GM12878 (cell line): ENCODE measurements around the gene DIP2C. TPM values are rescaled to one million over a fixed set of nuclear protein-coding genes. Genes with fewer than 3 reads are reported as not detected.

Source experiments
- ATAC-seq: fragments of 200-7000 bp; cut with Tn5 transposase; 3 replicates; pipeline ENCODE4 v1.9.1; 2020; ENCODE audit warnings: mild to moderate bottlenecking, moderate library complexity
- BruUV-seq: library from RNA; stranded (reverse); fragments of 400-500 nt; replicated peaks from 2 replicates; lab custom pipeline; 2021; lab: Mats Ljungman, UMichigan
- CTCF ChIA-PET: fragments of 300-600 bp; sonication (Branson Sonifier 250); formaldehyde crosslinking; extraction: SDS; loops from one replicate; lab custom pipeline; 2021; ENCODE audit warnings: inconsistent platforms; lab: Yijun Ruan, JAX
- POLR2A ChIA-PET: fragments of 350-600 bp; formaldehyde crosslinking; extraction: SDS; loops from one replicate; lab custom pipeline; 2021; ENCODE audit warnings: inconsistent platforms; lab: Charles Lee
- RAD21 ChIA-PET: fragments of 300-600 bp; sonication (Branson Sonifier 250); formaldehyde crosslinking; loops from one replicate; lab custom pipeline; 2023; ENCODE audit warnings: antibody characterized with exemption; ENCODE audit not compliant: unreplicated experiment; lab: Charles Lee
- SMC1A ChIA-PET: fragments of 300-600 bp; sonication (Branson Sonifier 250); formaldehyde crosslinking; loops from one replicate; lab custom pipeline; 2023; ENCODE audit not compliant: unreplicated experiment, uncharacterized antibody; lab: Charles Lee
- DNase-seq: peaks from one replicate; pipeline ENCODE4 v3.0.0-alpha.2; 2011; ENCODE audit warnings: low read depth, low spot score
- FAIRE-seq: peaks from 3 replicates; lab custom pipeline; 2011; peaks lifted over from hg19 to GRCh38; lab: Jason Lieb, UNC
- H2AFZ ChIP-seq: 2 replicates; pipeline ENCODE4 v1.6.0; 2011; ENCODE audit warnings: low read depth, low read length, control low read depth; ENCODE audit not compliant: control insufficient read depth
- H3K27ac ChIP-seq: 2 replicates; pipeline ENCODE4 v1.5.1; 2011; ENCODE audit warnings: control low read depth; ENCODE audit not compliant: control insufficient read depth, insufficient read depth
- H3K27me3 ChIP-seq, 2 experiments: replicated peaks in 1 of 2; 2 replicates each; pipeline versions ENCODE4 v1.6.0 to v1.6.1; 2011; ENCODE audit warnings: low read length in 1 of 2; ENCODE audit not compliant: control insufficient read depth in 2 of 2, insufficient read depth in 2 of 2
- H3K36me3 ChIP-seq, 2 experiments: 2 replicates each; pipeline ENCODE4 v1.5.1; 2011; ENCODE audit warnings: low read length in 1 of 2; ENCODE audit not compliant: control insufficient read depth in 2 of 2, insufficient read depth in 2 of 2
- H3K4me1 ChIP-seq: 2 replicates; pipeline ENCODE4 v1.6.1; 2011; ENCODE audit warnings: mild to moderate bottlenecking, low read length, moderate library complexity, mixed read lengths; ENCODE audit not compliant: control insufficient read depth, insufficient read depth
- H3K4me2 ChIP-seq: 2 replicates; pipeline ENCODE4 v1.6.0; 2011; ENCODE audit warnings: control low read depth; ENCODE audit not compliant: control insufficient read depth, insufficient read depth
- H3K4me3 ChIP-seq: fragments of 200-600 bp; sonication (generic); 2 replicates; pipeline ENCODE4 v1.5.1; 2016
- H3K79me2 ChIP-seq: 2 replicates; pipeline ENCODE4 v1.6.0; 2011; ENCODE audit warnings: low read length; ENCODE audit not compliant: control insufficient read depth, insufficient read depth
- H3K9ac ChIP-seq: 2 replicates; pipeline ENCODE4 v1.8.0; 2011; ENCODE audit warnings: low read length, control low read depth, mixed read lengths; ENCODE audit not compliant: control insufficient read depth, insufficient read depth
- H3K9me3 ChIP-seq: replicated peaks from 3 replicates; pipeline ENCODE4 v1.5.1; 2011; ENCODE audit warnings: mild to moderate bottlenecking, low read length; ENCODE audit not compliant: control insufficient read depth, insufficient read depth
- H4K20me1 ChIP-seq: 2 replicates; pipeline ENCODE4 v1.6.0; 2011; ENCODE audit not compliant: control insufficient read depth, insufficient read depth
- CEBPB ChIP-seq, 2 experiments: fragments of 150-350 bp in 1 of 2; IDR thresholded peaks; 2 replicates each; pipeline ENCODE4 v1.6.1; 2012 to 2014; ENCODE audit warnings: low read depth in 2 of 2, low read length in 2 of 2, borderline replicate concordance in 1 of 2, inconsistent platforms in 1 of 2
- DPF2 ChIP-seq: fragments of 450-650 bp; IDR thresholded peaks from 2 replicates; pipeline ENCODE4 v1.6.1; 2017; ENCODE audit warnings: mild to moderate bottlenecking
- ESRRA ChIP-seq: IDR thresholded peaks from 2 replicates; pipeline ENCODE4 v1.6.1; 2012; ENCODE audit warnings: mild to moderate bottlenecking, low read length, improper control_type of control experiment
- FOXM1 ChIP-seq: IDR thresholded peaks from 2 replicates; pipeline ENCODE4 v1.6.1; 2012; ENCODE audit warnings: low read depth, mild to moderate bottlenecking, inconsistent platforms, low read length, moderate library complexity
- POLR2AphosphoS2 ChIP-seq: IDR thresholded peaks from 2 replicates; pipeline ENCODE4 v1.6.1; 2011; ENCODE audit warnings: low read depth, mild to moderate bottlenecking, low read length, improper control_type of control experiment, moderate library complexity
- RAD51 ChIP-seq: fragments of 450-650 bp; IDR thresholded peaks from 2 replicates; pipeline ENCODE4 v1.6.1; 2016; ENCODE audit warnings: moderate library complexity, mild to moderate bottlenecking, inconsistent platforms
- RFX5 ChIP-seq: IDR thresholded peaks from 2 replicates; pipeline ENCODE4 v1.6.1; 2011; ENCODE audit warnings: low read depth, low read length, improper control_type of control experiment
- SMAD1 ChIP-seq: fragments of 450-650 bp; IDR thresholded peaks from 2 replicates; pipeline ENCODE4 v1.6.1; 2018; ENCODE audit warnings: mild to moderate bottlenecking, low read depth; ENCODE audit not compliant: partially characterized antibody
- SP1 ChIP-seq: IDR thresholded peaks from one replicate; pipeline ENCODE4 v1.6.1; 2011; ENCODE audit warnings: low read depth, low read length
- WGBS: methylation state at CpG from one replicate; pipeline ENCODE4 v1.1.6; 2016; ENCODE audit warnings: low lambda C conversion rate; ENCODE audit not compliant: insufficient replicate concordance, insufficient coverage; ENCODE audit errors: missing lambda C conversion rate; 5-methylcytosine and 5-hydroxymethylcytosine counted together
- in situ Hi-C: fragments of 300-500 bp; cut with MboI; formaldehyde crosslinking; loops from 9 replicates; pipeline ENCODE4 v1.14.3; 2018; ENCODE audit warnings: mixed read lengths
- intact Hi-C: fragments of 100-400 bp; cut with micrococcal nuclease; formaldehyde crosslinking; loops from one replicate; pipeline ENCODE4 v1.14.2; 2022; ENCODE audit not compliant: unreplicated experiment
- polyA plus RNA-seq, 11 experiments: library from polyadenylated mRNA; depleted of rRNA in 4 of 11; unstranded in 6 of 11; stranded (reverse) in 5 of 11; fragments of >200 nt; fragmentation: Nextera tagmentation in 4 of 11; fragmentation: Illumina TruSeq in 1 of 11; extraction: Ambion mirVana in 4 of 11; extraction: Trizol in 1 of 11; gene quantifications; 1 replicate in 1 of 11; 2 replicates in 10 of 11; pipeline versions ENCODE4 v1.2.1 to v1.2.3, GENCODE V29; 2011 to 2016; ENCODE audit warnings: inconsistent platforms in 2 of 11, missing spikeins in 2 of 11, low read depth in 1 of 11
- total RNA-seq, 4 experiments: library from RNA; depleted of rRNA in 3 of 4; stranded (reverse); fragments of >200 nt in 3 of 4; fragmentation: Illumina TruSeq in 1 of 4; extraction: Trizol in 1 of 4; gene quantifications; 2 replicates each; pipeline versions ENCODE4 v1.2.1 to v1.2.3, GENCODE V29; 2013 to 2021
- TF ChIP-seq, protein P1 (sequence below): fragments of 150-350 bp; IDR thresholded peaks from 2 replicates; pipeline ENCODE4 v1.6.1; 2014; ENCODE audit warnings: mild to moderate bottlenecking, low read depth, low read length
- TF ChIP-seq, protein P2 (sequence below): IDR thresholded peaks from 2 replicates; pipeline ENCODE4 v1.6.1; 2012; ENCODE audit warnings: low read depth, low read length, improper control_type of control experiment
- TF ChIP-seq, protein P3 (sequence below): fragments of 450-650 bp; formaldehyde crosslinking; IDR thresholded peaks from 2 replicates; pipeline ENCODE4 v1.5.0; 2022; ENCODE audit warnings: mild to moderate bottlenecking, missing genetic modification characterization
- TF ChIP-seq, protein P4 (sequence below): fragments of 450-650 bp; IDR thresholded peaks from 2 replicates; pipeline ENCODE4 v1.6.1; 2016; ENCODE audit warnings: mild to moderate bottlenecking

DIP2C gene
- total and polyA plus RNA-seq, 10 of the 15 experiments (the other 5 are each of a cell fraction or from before 2014, with no cell fraction given) = 0.01 to 0.10 (median 0.06) TPM

DNA sequence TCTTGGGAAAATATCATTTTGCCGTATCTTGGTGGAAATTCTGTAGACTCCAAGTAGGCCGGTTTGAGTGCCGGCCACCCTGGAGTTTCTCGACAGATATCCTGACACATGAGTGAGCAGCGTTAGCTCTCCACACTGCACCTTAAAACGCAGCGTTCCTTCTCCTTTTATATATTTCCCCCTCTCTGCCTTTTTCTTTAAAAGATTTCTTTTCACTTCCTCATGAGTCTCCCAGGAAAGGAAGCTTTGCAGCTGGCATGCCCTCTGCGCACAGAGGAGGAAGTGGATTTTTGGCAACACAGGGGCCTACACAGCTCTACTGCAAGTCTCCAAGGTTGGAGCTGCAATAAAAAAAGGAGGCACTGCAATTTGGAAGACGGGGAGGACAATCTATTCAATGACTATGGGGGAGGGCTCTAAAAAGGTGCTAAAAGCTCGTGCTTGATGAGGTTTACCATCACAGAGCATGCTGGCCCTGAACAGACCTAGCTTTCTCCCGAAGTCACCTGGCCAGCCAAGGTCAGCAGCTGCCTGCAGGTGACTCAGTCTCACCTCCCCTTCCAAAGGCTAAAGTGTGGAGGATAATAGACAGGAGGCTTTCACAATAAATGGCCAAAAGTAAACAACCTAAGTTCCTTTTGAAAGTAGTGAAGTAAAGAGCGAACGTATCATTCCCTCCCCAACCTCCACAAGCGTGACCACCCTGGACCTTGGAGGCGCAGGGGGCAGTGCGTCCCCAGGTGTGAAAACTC, 301.4 kb downstream of the DIP2C start:
- no peak for FAIRE-seq
- H3K9ac ChIP-seq = no peak overlapping the region
- TF ChIP-seq FOXM1 = no peak
- no peak for TF ChIP-seq DPF2
- no peak for TF ChIP-seq RFX5
- TF ChIP-seq, protein P1, sequence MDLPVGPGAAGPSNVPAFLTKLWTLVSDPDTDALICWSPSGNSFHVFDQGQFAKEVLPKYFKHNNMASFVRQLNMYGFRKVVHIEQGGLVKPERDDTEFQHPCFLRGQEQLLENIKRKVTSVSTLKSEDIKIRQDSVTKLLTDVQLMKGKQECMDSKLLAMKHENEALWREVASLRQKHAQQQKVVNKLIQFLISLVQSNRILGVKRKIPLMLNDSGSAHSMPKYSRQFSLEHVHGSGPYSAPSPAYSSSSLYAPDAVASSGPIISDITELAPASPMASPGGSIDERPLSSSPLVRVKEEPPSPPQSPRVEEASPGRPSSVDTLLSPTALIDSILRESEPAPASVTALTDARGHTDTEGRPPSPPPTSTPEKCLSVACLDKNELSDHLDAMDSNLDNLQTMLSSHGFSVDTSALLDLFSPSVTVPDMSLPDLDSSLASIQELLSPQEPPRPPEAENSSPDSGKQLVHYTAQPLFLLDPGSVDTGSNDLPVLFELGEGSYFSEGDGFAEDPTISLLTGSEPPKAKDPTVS = no peak
- no peak for TF ChIP-seq POLR2AphosphoS2
- no peak for TF ChIP-seq SMAD1
- no peak for TF ChIP-seq SP1
- no peak for TF ChIP-seq ESRRA
- TF ChIP-seq, protein P2, sequence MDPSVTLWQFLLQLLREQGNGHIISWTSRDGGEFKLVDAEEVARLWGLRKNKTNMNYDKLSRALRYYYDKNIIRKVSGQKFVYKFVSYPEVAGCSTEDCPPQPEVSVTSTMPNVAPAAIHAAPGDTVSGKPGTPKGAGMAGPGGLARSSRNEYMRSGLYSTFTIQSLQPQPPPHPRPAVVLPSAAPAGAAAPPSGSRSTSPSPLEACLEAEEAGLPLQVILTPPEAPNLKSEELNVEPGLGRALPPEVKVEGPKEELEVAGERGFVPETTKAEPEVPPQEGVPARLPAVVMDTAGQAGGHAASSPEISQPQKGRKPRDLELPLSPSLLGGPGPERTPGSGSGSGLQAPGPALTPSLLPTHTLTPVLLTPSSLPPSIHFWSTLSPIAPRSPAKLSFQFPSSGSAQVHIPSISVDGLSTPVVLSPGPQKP = no peak
- TF ChIP-seq CEBPB (IDR thresholded peaks at IDR 0.05; ENCODE audit: borderline replicate concordance in 1 of 2, low read depth in 2 of 2, low read length in 2 of 2) = no peak
- TF ChIP-seq, protein P3, sequence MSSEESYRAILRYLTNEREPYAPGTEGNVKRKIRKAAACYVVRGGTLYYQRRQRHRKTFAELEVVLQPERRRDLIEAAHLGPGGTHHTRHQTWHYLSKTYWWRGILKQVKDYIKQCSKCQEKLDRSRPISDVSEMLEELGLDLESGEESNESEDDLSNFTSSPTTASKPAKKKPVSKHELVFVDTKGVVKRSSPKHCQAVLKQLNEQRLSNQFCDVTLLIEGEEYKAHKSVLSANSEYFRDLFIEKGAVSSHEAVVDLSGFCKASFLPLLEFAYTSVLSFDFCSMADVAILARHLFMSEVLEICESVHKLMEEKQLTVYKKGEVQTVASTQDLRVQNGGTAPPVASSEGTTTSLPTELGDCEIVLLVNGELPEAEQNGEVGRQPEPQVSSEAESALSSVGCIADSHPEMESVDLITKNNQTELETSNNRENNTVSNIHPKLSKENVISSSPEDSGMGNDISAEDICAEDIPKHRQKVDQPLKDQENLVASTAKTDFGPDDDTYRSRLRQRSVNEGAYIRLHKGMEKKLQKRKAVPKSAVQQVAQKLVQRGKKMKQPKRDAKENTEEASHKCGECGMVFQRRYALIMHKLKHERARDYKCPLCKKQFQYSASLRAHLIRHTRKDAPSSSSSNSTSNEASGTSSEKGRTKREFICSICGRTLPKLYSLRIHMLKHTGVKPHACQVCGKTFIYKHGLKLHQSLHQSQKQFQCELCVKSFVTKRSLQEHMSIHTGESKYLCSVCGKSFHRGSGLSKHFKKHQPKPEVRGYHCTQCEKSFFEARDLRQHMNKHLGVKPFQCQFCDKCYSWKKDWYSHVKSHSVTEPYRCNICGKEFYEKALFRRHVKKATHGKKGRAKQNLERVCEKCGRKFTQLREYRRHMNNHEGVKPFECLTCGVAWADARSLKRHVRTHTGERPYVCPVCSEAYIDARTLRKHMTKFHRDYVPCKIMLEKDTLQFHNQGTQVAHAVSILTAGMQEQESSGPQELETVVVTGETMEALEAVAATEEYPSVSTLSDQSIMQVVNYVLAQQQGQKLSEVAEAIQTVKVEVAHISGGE (CRISPR knock-in tag) = no peak
- TF ChIP-seq, protein P4, sequence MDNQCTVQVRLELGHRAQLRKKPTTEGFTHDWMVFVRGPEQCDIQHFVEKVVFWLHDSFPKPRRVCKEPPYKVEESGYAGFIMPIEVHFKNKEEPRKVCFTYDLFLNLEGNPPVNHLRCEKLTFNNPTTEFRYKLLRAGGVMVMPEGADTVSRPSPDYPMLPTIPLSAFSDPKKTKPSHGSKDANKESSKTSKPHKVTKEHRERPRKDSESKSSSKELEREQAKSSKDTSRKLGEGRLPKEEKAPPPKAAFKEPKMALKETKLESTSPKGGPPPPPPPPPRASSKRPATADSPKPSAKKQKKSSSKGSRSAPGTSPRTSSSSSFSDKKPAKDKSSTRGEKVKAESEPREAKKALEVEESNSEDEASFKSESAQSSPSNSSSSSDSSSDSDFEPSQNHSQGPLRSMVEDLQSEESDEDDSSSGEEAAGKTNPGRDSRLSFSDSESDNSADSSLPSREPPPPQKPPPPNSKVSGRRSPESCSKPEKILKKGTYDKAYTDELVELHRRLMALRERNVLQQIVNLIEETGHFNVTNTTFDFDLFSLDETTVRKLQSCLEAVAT = no peak
- TF ChIP-seq RAD51 = no peak
- TF ChIP-seq, all 136 proteins: peak for 0
- ChIA-PET CTCF (interaction anchor here (1.2 kb wide), 1 partner anchor 10 kb away, joined by 3 read pairs; no protein-coding TSS in a partner anchor), POLR2A (no interaction called here), SMC1A (no interaction called here), RAD21 (interaction anchor here (0.7 kb wide), 1 partner anchor 44 kb away, joined by 3 read pairs; no protein-coding TSS in a partner anchor)
- no peak overlapping the region for H3K27ac ChIP-seq
- in situ Hi-C loops (no loop called here), intact Hi-C loops (no loop called here)
- no peaks in the 10 kb centered on the region for H3K9me3 ChIP-seq
- H3K36me3 ChIP-seq = no peaks in the 10 kb centered on the region
- H3K4me3 ChIP-seq = no peak overlapping the region
- ATAC-seq (no peak), DNase-seq (no peak)
- BruUV-seq = no TSS peak
- H2AFZ ChIP-seq = no peak overlapping the region
- no peaks in the 10 kb centered on the region for H3K4me1 ChIP-seq
- H4K20me1 ChIP-seq = no peaks in the 10 kb centered on the region
- no peak overlapping the region for H3K4me2 ChIP-seq
- H3K79me2 ChIP-seq = no peaks in the 10 kb centered on the region
- H3K27me3 ChIP-seq = no peaks in the 10 kb centered on the region
- WGBS = 56% methylated on average over 16 of the region's 16 CpGs
